ENCODE measurements around the gene SPAAR.
"Not testable (repeated sequence)": the region's sequence is repeated elsewhere in the genome, so short reads cannot be mapped to it uniquely, and the experiment has no call there.

The SPAAR gene, protein sequence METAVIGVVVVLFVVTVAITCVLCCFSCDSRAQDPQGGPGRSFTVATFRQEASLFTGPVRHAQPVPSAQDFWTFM

DNA sequence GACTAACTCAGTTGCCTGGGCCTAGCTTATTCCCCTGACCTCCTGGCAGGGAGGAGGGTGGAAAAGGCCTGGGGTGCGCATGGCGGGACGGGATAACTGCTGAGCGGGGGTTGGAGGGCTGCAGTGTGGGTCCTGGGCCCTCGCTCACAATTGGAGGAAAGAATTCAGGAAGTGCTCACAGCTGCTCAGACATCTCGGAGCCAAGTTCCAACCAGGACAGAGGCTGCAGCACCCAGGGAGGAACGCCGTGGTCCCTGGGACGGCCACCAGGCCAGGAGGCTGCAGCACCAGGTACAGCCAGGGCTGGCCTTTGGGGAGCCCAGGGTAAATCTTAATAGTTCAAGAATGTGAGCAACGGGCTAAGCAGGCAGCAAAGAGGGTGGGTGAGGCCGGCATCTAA, at the start of gene SPAAR:
TSS of gene SPAAR (plus strand) at position 217 of the 400 bp plus-strand sequence. CDS start 974 bp downstream, outside the sequence.
- DNase-seq (ENCODE audit: low read depth) = no peak

DNA sequence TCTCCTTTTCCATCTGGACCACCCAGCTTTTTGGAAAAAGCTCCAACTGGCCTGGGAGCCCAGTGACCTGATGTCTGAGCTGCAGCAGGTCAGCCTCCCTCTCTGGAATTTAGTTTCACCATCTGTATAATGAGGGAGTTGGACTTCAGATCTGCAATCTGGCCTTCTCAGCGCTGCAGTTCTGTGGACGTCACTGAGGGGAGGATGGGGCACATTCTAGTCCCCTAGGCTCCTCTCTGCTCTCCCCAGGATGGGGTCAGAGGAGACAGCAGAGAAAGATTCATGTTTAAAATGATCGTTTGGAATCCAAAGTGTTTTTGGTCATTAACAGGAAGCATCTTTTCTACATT, 49.3 kb upstream of the SPAAR start:
- DNase-seq (ENCODE audit: low read depth) = no peak

DNA sequence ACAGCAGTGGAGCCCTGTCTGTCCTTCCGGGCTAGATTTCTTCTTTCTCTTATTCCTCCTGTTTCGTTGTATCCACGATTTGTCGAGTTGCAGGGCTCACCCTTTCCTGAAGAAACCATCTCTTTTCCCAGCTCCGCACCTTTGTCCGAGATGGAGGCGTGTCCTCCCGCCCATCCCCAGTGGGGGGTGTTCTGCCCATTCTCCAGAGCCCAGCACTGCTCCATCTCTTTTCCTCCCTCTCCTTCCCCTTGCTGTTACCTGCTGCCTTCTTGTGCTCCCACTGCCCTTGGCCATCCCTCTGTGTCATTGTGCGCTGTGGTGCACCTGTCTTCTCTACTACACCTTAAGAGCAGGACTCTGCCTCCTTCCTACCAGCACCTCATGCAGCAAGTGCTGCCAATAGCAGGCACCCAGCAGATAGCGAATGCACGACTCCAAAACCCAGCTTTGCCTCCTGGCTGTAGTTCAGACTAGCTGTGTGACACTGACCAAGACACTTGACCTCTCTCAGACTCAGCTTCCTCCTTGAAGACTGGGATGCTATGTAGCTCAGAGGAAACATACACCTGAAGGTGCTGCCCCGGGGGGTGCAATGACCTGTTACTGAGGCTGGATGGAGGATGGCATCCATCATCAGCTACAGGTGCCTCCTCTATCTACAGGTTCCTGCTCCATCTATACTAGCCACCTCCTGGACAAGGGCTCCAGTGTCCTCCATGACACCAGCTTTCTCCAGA, 48.0 kb upstream of the SPAAR start:
- DNase-seq (ENCODE audit: low read depth) = no peak

DNA sequence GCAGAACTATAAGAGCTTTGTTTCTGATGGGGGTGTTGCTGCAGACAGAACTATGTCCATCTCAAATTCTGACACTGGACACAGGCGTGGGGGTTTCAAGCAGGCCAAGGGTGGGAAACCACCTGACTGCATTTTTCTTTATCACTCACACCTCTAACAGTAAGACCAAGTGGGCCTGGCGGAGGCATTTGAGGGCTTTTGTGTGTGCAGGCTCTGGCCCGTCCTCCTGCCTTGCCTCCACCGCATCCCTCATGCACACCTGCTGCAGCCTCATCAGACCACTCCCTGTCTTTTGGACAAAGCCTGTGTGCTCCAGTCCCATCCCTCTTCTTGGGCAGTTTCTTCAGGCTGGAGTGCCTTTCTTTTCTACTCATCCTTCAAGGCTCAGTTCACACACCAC, 47.0 kb upstream of the SPAAR start:
- DNase-seq (ENCODE audit: low read depth) = no peak

DNA sequence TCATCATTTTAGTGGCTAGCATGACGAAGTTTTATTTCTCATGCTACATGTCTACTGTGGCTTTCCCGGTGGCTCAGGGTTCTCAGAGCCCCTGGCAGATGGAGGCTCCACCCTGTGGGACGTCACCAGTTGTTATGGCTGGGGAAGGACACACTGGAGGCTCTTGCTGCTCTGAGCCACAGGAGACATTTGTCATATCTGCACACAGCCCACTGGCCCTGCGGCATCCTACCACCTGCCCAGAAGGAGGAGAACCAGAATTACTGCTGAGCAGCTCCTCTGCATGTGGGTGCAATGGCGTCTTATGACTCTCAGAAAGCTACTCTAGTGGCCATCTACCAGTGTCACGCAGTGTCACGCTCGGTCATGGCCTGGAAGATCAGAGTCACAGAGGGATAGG, 45.7 kb upstream of the SPAAR start:
- no peak for DNase-seq (ENCODE audit: low read depth)

DNA sequence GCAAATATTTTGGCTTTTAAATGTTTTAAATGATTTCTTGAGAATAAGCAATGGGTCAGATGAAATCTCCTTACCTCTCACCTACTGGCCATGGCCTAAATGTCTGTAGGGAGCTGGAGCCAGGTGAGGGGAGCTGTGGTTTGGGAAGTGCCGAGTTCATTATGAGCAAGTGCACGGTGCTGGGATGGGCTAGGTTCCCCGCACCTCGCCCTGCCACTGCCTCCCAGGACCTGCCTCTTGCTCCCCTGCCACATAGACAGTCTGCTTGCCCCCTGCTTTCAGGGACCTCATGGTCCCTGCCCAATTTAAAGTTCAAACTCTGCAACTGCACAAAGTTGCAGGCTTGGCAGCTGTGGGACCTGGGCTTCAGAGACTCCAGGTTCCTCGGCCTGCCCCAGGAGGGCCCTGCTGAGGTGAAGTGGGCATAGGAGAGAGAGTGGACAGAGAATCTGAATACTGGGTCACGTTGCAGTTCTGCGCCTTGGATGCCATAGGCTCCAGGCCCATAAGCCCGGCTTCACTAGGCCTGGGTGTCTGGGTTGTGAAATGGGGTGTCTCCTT, 44.5 kb upstream of the SPAAR start:
- DNase-seq (ENCODE audit: low read depth) = no peak

DNA sequence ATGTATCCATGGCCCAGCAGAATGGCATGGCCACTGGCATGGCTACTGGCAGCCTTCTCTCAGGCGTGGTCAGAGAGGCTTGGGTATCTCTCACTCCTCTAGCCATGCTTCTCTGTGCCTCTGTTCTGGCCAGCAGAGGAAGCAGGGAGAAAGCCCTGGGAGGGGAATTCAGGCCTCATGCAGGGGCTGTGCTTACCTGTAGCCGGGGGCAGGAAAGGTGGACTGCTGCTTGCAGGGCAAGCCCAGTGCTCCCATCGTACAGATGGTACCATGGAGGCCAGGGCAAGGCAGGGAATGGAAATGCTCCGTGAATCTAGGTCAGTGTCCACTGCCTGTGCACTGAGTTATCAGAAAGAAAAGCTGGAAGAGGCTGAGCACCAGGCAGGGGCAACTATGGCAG, 41.8 kb upstream of the SPAAR start:
- no peak for DNase-seq (ENCODE audit: low read depth)

DNA sequence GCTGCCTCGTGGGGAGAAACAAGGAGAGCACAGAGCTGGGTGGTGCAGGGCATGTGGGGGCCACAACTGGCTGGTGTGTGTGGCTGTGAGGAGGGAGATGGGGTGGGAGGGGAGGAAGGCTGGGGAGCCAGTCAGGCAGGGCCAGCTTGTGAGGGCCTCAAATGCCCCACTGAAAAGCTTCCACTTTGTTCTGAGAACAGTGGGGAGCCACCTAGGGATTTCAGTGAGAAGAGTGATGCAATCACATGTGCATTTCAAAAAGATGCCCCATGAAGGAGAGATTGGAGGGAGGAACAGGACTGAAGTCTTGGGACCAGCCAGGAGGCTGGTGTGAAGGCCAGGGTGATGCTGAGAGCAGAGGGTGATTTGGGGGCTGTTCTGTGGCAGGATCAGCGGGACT, 40.4 kb upstream of the SPAAR start:
- DNase-seq (ENCODE audit: low read depth) = no peak

DNA sequence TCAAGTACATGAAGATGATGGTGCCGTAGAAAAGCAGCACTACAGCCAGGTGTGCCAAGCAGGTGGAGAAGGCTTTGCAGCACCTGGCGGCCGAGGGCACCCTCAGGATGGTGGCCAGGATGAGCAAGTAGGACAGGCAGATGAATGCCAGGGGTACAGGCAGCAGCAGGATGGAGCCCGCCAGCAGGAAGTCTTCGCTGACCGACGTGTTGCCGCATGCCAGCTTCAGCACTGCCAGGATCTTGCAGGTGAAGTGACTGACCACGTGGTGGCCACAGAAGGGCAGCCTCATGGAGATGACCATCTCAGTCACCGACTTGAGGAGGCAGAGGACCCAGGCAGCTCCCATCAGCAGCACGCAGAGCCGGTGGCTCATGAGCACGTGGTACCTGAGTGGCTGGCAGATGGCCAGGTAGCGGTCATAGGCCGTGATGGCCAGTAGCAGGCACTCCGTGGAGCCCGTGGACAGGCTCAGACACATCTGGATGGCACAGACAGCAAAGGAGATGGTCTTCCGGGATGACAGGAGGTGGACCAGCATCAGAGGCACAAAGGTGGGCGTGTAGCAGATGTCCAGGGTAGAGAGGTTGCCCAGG, 39.6 kb upstream of the SPAAR start:
- DNase-seq (ENCODE audit: low read depth) = no peak

DNA sequence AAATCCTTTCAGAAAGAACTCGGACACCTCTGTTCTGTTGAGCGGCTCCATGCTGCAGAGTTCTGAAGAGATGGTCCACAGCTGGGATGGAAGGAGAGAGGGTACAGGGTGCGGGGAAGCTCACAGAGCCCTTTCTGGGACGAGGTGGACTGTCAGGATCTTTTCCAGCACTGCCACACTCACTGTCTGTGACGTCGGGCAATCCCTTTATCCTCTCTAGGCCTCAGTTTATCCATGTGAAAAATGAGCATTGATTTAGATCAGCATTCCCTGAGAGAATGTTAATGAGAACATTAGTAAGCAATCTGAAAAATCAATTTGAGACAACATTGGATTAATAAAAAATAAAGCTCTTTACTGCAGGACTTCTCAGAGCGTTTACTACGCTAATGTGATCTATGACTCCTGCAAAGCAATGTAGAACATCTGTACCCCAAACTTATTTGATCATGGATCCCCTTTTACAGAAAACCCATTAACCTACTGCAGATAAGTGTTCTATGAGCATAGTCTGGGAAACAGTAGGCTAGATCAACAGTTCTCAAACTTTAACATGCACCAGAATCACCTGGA, 38.9 kb upstream of the SPAAR start, which contains the start of gene OR13J1:
TSS of gene OR13J1 (minus strand) at position 51 of the 573 bp plus-strand sequence. CDS start at position 51, 0 bp downstream.
- DNase-seq (ENCODE audit: low read depth) = no peak

DNA sequence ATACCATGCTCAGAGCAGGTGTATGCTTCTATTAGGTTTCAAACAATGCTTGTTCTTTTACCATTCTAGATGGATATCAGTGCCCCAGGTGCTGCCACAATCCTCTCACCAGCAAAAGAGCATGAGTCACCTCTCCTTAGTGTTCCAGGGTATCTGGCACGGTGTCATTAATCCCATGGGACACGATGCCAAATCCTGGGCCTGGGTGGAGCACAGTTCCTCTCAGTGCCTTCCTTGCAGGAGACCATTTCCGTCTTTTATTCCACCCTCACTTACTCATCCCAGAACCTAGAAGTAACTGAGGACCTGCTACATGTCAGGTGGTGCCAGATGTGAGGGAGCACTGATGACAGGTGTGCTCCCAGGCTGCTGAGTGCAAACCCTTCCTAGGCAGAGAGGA, 37.7 kb upstream of the SPAAR start:
- DNase-seq (ENCODE audit: low read depth) = no peak

DNA sequence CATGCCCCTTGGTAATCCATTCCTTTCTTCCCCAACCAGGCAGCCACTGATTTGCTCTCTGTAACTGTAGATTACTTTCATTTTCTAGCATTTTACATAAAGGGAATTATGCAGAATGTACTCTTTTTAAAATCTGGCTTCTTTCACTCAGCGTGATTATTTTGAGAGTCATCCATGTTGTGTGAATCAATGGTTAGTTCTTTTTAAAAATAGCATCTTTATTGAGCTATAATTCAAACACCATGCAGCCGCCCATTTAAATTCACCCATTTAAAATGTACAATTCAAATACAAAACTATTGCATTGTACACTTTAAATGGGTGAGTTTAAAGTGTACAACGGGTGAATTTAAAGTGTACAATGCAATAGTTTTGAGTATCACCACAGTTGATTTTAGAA, 36.8 kb upstream of the SPAAR start:
- DNase-seq (ENCODE audit: low read depth) = no peak

DNA sequence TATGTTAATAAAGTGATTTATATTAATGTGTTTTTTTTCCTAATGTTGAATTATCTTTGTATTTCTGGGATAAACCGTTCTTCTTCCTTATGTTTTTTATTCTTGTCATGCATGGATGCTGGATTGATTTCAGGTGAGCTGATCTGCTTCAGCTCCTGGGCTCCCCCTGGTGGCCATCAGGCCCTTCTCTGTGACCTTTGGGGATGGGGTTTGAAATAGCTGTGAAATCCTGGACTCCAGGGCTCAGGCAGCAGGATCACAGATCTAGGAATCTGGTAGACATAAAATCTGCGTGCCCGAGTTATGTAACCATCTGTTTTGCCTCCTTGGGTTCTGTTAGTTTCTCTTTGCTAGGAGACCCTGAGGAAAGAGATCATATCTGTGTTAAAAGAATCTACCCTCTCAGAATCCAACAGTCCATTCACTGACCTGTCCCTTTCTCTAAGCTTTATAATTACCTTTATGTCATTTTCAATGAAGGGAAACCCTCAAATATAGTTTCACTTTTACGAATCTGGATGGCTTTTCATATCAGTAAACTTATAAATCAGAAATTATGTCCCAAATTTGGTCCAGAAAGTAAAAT, 26.9 kb upstream of the SPAAR start:
- DNase-seq (ENCODE audit: low read depth) = peak; percentile 64

DNA sequence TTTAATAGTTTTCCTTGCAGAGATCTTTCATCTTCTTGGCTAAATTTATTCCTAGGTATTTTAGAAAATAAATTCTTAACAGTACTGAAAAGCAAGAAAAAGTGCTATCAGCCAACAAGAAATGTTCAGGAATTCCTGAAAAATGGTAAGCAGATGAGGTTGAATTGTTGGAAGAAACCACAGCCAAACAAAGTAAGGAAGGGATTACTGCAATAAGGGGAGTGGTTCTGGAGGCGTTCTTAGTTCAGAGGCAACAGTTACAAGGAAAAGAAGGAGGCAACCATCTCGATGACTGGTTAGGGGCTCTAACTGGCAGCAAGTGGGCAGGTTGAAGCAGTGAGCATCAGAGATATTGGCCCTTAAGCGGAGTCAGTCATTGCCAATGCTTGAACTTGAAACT, 26.3 kb upstream of the SPAAR start:
- no peak for DNase-seq (ENCODE audit: low read depth)

DNA sequence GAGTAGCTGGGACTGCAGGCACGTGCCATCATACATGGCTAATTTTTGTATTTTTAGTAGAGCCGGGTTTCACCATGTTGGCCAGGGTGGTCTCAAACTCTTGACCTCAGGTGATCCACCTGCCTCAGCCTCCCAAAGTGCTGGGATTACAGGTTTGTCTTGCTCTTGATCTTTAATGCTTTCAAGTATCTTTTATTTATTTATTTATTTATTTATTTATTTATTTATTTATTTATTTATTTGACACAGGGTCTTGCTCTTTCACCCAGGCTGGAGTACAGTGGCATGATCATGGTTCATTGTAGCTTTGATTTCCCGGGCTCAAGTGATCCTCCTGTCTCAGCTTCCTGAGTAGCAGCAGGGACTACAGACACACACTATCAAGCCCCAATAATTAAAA, 24.4 kb upstream of the SPAAR start:
- DNase-seq (ENCODE audit: low read depth) = not testable (repeated sequence)

DNA sequence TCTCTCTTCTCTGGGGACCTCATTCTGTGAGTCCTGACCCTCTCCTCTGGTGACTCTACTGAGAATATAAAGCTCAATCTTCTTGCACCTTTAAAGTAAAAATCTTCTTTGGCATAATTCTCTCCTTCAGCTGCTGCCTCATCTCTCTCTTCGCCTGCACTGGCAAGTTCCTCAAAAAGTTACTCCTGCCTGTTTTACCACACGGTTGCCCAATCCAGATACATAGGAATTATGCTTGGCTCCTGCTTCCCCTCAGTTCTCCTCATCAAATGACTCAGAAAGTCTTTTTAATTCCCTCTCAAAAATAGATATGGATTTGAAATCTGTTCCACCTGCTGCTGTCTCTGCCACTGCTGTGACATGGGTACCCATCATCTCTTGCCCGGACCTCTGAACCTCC, 17.6 kb upstream of the SPAAR start:
- no peak for DNase-seq (ENCODE audit: low read depth)

DNA sequence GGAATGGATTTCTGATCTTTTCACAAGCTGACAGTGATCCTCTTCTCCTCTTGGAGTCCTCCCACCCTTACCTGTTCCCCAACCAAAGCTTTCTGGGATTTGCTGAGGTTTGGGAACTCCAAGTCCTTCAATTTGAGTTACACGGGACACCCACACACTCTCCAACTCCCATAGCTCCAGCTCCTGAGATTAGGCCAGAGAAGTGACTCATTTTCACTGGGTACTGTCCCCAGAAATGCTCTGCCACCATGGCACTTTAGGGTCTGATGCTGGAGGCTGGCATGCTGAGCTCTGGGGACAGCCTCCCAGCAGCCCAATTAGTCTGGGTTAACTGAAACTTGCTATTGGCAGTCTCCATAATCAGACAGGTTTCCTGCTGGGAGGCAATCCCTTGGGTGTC, 17.2 kb upstream of the SPAAR start:
- DNase-seq (ENCODE audit: low read depth) = no peak

DNA sequence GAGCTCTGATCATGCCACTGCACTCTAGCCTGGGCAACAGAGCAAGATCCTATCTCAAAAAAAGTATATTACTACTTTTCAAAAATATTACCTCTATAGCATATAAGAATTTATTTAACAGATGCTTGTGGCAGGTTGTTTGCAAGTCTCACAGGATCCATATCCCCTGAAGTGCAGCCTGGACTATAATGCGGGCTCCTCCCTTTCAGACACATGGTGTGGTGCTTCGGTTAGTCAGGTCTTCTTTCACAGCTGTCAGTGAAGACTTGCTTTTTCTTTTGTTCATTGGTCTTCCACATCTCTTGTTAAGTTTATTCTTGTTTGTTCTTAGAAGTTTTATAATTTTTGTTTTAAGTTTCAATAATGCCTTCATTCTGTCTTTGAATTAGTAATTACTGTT, 12.7 kb upstream of the SPAAR start:
- no peak for DNase-seq (ENCODE audit: low read depth)

DNA sequence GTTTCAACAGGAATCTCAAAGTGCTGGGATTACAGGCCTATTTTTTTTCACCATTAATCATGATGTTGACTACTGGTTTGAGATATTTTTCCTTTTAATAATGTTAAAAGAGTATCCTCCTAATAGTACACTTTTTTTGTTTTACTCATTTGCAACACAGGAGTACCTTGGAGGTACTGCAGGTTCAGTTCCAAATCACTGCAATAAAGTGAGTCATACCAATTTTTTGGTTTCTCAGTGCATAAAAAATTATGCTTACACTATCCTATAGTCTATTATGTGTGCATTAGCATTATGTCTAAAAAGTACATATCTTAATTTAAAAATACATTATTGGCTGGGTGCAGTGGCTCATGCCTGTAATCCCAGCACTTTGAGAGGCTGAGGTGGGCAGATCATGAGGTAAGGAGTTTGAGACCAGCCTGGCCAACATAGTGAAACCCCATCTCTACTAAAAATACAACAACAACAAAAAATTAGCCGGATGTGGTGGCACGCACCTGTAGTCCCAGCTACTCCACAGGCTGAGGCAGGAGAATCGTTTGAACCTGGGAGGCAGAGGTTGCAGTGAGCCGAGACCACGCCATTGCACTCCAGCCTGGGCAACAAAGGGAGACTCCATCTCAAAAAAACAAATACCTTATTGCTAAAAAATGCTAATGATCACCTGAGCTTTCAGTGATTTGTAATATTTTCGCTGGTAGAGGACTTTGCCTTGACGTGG, 11.8 kb upstream of the SPAAR start:
- not testable (repeated sequence) for DNase-seq (ENCODE audit: low read depth)

DNA sequence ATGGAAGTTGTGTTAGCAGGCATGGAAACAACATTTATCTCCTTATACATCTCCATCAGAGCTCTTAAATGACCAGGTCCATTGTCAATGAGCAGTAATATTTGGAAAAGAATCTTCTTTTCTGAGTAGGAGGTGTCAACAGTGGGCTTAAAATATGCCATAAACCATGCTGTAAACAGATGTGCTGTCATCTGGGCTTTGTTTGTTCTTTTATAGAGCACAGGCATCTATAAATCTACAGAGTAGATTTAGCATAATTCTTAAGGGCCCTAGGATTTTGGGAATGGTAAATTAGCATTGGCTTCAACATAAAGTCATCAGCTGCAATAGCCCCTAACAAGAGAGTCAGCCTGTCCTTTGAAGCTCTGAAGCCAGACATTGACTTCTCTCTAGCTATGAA, 11.0 kb upstream of the SPAAR start:
- DNase-seq (ENCODE audit: low read depth) = no peak

DNA sequence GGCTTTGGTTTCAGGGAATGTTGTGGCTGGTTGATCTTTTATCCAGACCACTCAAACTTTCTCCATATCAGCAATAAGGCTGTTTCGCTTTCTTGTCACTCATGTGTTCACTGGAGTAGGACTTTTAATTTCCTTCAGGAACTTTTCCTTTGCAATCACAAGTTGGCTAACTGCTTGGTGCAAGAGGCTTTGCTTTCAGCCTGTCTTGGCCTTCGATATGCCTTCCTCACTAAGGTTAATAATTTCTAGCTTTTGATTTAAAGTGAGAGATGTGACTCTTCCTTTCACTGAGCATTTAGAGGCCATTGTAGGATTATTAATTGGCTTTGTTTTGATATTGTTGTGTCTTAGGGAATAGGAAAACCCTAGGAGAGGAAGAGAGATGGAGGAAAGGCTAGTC, 10.3 kb upstream of the SPAAR start:
- no peak for DNase-seq (ENCODE audit: low read depth)

DNA sequence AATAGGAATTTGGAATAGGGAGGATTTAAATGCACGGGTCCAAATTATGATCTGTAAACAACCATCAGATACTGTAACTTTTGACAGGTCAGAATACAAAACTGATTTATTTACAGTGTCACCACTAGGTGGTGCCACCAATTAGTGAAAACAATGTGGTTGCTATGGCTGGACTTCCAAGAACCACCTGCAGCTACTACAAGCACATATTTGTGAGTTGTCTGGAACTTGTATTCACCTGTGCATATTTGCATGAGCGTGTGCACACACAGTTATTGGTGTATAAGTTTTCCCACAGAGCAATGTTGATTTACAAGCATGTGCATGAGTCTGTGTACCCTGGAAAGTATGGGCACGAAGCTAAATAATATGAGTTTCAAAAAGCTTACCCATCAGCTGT, 6.2 kb upstream of the SPAAR start:
- DNase-seq (ENCODE audit: low read depth) = no peak

Data from stimulated activated CD8-positive, alpha-beta memory T cell treated with anti-CD3 and anti-CD28 coated beads, Interleukin-4, amount 100 ng/mL, for 24 hours (primary cell).